Embryonic facial prominence (tissue), 1 donor: ENCODE data around the gene TBX21.

ENCODE experiments used
- DNase-seq: peaks from one replicate; pipeline ENCODE4 v3.0.0-alpha.2; 2016; ENCODE audit errors: extremely low spot score

Gene TBX21

GRCh38 chr17:47733047-47733673, at the start of gene TBX21:
TBX21 (plus strand) TSS chr17:47733236; CDS start chr17:47733455, 219 bp downstream.
- DNase-seq, result no peak

- DNase-seq, result no peak
Observed at GRCh38 chr17:47684025-47684424, 49.0 kb upstream of the TBX21 start.

- no peak for DNase-seq
Observed at GRCh38 chr17:47684535-47685193, 48.4 kb upstream of the TBX21 start.

GRCh38 chr17:47685556-47686275, 47.3 kb upstream of the TBX21 start:
- DNase-seq, result no peak

- DNase-seq, result no peak
Observed at GRCh38 chr17:47686276-47686635, 46.8 kb upstream of the TBX21 start.

- no peak for DNase-seq
Observed at GRCh38 chr17:47686664-47687327, 46.2 kb upstream of the TBX21 start.

GRCh38 chr17:47687328-47687690, 45.7 kb upstream of the TBX21 start:
- no peak for DNase-seq

GRCh38 chr17:47687748-47688147, 45.3 kb upstream of the TBX21 start:
- no peak for DNase-seq

- no peak for DNase-seq
Observed at GRCh38 chr17:47690121-47690520, 42.9 kb upstream of the TBX21 start.

- DNase-seq, result no peak
Observed at GRCh38 chr17:47692137-47692894, 40.7 kb upstream of the TBX21 start.

- DNase-seq, result no peak
Observed at GRCh38 chr17:47692895-47693730, 39.9 kb upstream of the TBX21 start.

GRCh38 chr17:47693731-47694580, 39.1 kb upstream of the TBX21 start, which contains the start of gene TBKBP1:
TBKBP1 (plus strand) TSS chr17:47694161; CDS start chr17:47696113, 1,952 bp downstream.
- peak; percentile 75 for DNase-seq

- DNase-seq, result peak; percentile 21
Observed at GRCh38 chr17:47694581-47695428, 38.2 kb upstream of the TBX21 start.

GRCh38 chr17:47695429-47696376, 37.3 kb upstream of the TBX21 start:
- DNase-seq, result no peak

GRCh38 chr17:47696717-47697642, 36.1 kb upstream of the TBX21 start:
- no peak for DNase-seq

- DNase-seq, result no peak
Observed at GRCh38 chr17:47697906-47698711, 34.9 kb upstream of the TBX21 start.
